SK-N-SH (cell line): ENCODE data around the gene PPP1R14C. TPM values are rescaled to one million over a fixed set of nuclear protein-coding genes. Genes with fewer than 3 reads are reported as not detected.

Source experiments
- CTCF ChIA-PET: fragments of 300-600, 350-600 bp; formaldehyde crosslinking; extraction: SDS; loops from one replicate; lab custom pipeline; 2021; lab: Yijun Ruan, JAX
- POLR2A ChIA-PET: fragments of 350-600 bp; sonication (Branson Sonifier 250); formaldehyde crosslinking; extraction: SDS; loops from one replicate; lab custom pipeline; 2020; ENCODE audit warnings: antibody characterized with exemption, inconsistent platforms; lab: Yijun Ruan, JAX
- DNase-seq: peaks from one replicate; pipeline ENCODE4 v3.0.0; 2012
- H2AFZ ChIP-seq: fragments of 200-600 bp; sonication (generic); 2 replicates; pipeline ENCODE4 v1.8.1; 2016; ENCODE audit warnings: antibody characterized with exemption, mild to moderate bottlenecking, low read depth
- H3F3A ChIP-seq: fragments of 200-600 bp; sonication (generic); replicated peaks from 2 replicates; pipeline ENCODE3; 2016; ENCODE audit warnings: antibody characterized with exemption, mild to moderate bottlenecking; ENCODE audit not compliant: insufficient read depth
- H3K27ac ChIP-seq, 2 experiments: fragments of 200-500 bp in 1 of 2; fragments of 200-600 bp in 1 of 2; sonication (Bioruptor generic) in 1 of 2; sonication (generic), shearing (Covaris generic) in 1 of 2; 2 replicates each; pipeline versions ENCODE4 v1.5.1 to v1.6.1; 2014 to 2016; ENCODE audit warnings: low read depth in 2 of 2, inconsistent platforms in 1 of 2, low read length in 1 of 2, mild to moderate bottlenecking in 1 of 2, mixed read lengths in 1 of 2
- H3K27me3 ChIP-seq: fragments of 200-600 bp; sonication (generic), shearing (Covaris generic); 2 replicates; pipeline ENCODE4 v1.6.1; 2016; ENCODE audit warnings: mixed run types; ENCODE audit not compliant: insufficient read depth
- H3K36me3 ChIP-seq, 2 experiments: fragments of 200-500 bp in 1 of 2; fragments of 200-600 bp in 1 of 2; sonication (Bioruptor generic) in 1 of 2; sonication (generic) in 1 of 2; replicated peaks in 1 of 2; 2 replicates each; pipeline versions ENCODE3 to v1.5.1; 2014 to 2016; ENCODE audit warnings: low read length in 1 of 2, mild to moderate bottlenecking in 1 of 2; ENCODE audit not compliant: insufficient read depth in 2 of 2, control insufficient read depth in 1 of 2
- H3K4me1 ChIP-seq, 2 experiments: fragments of 200-500 bp in 1 of 2; fragments of 200-600 bp in 1 of 2; sonication (Bioruptor generic) in 1 of 2; sonication (generic), shearing (Covaris generic) in 1 of 2; 2 replicates each; pipeline versions ENCODE4 v1.5.1 to v1.6.1; 2014 to 2016; ENCODE audit warnings: low read depth in 1 of 2, low read length in 1 of 2, mixed run types in 1 of 2; ENCODE audit not compliant: insufficient read depth in 2 of 2, control insufficient read depth in 1 of 2
- H3K4me2 ChIP-seq: fragments of 200-600 bp; sonication (generic), shearing (Covaris generic); 2 replicates; pipeline ENCODE4 v1.6.1; 2017; ENCODE audit warnings: mixed run types
- H3K4me3 ChIP-seq, 2 experiments: fragments of 200-500 bp in 1 of 2; fragments of 200-600 bp in 1 of 2; sonication (Bioruptor generic) in 1 of 2; sonication (generic), shearing (Covaris generic) in 1 of 2; 2 replicates each; pipeline versions ENCODE4 v1.5.1 to v1.8.1; 2014 to 2016; ENCODE audit warnings: low read depth in 2 of 2, inconsistent platforms in 1 of 2, low read length in 1 of 2, mild to moderate bottlenecking in 1 of 2, mixed read lengths in 1 of 2, moderate library complexity in 1 of 2
- H3K79me2 ChIP-seq: fragments of 200-600 bp; sonication (generic); 2 replicates; pipeline ENCODE4 v1.8.1; 2017; ENCODE audit warnings: mild to moderate bottlenecking; ENCODE audit not compliant: insufficient read depth
- H3K9ac ChIP-seq: fragments of 200-600 bp; sonication (generic); 2 replicates; pipeline ENCODE4 v1.6.1; 2017; ENCODE audit warnings: mixed run types
- H3K9me2 ChIP-seq: fragments of 200-600 bp; sonication (generic); 2 replicates; pipeline ENCODE4 v1.6.1; 2017; ENCODE audit warnings: mixed run types
- H3K9me3 ChIP-seq: fragments of 200-600 bp; sonication (generic); 2 replicates; pipeline ENCODE4 v1.6.1; 2017; ENCODE audit warnings: mixed run types, mild to moderate bottlenecking, moderate library complexity
- H4K20me1 ChIP-seq: fragments of 200-600 bp; sonication (generic); 2 replicates; pipeline ENCODE4 v1.6.1; 2017; ENCODE audit warnings: mild to moderate bottlenecking, mixed run types; ENCODE audit not compliant: insufficient read depth
- CHD2 ChIP-seq: fragments of 150-350 bp; IDR thresholded peaks from 2 replicates; pipeline ENCODE4 v1.6.1; 2018; ENCODE audit warnings: low read length; ENCODE audit not compliant: partially characterized antibody
- ELF1 ChIP-seq: IDR thresholded peaks from 2 replicates; pipeline ENCODE4 v1.4.0; 2012
- EP300 ChIP-seq, 2 experiments: IDR thresholded peaks; 2 replicates each; pipeline versions ENCODE4 v1.4.0 to v1.6.1; 2012; ENCODE audit warnings: borderline replicate concordance in 1 of 2, low read depth in 1 of 2, low read length in 1 of 2
- FOSL2 ChIP-seq: IDR thresholded peaks from 2 replicates; pipeline ENCODE4 v1.4.0; 2012; ENCODE audit warnings: low read depth, mild to moderate bottlenecking, moderate library complexity, borderline replicate concordance
- FOXJ3 ChIP-seq: sonication (generic); formaldehyde crosslinking; IDR thresholded peaks from 2 replicates; pipeline ENCODE4 v1.5.1; 2020; ENCODE audit warnings: mild to moderate bottlenecking, missing genetic modification reagents
- GABPA ChIP-seq: IDR thresholded peaks from 2 replicates; pipeline ENCODE4 v1.4.0; 2012; ENCODE audit warnings: low read depth, mild to moderate bottlenecking
- MAX ChIP-seq: IDR thresholded peaks from 2 replicates; pipeline ENCODE4 v1.4.0; 2012; ENCODE audit warnings: low read depth
- MEF2A ChIP-seq: IDR thresholded peaks from 2 replicates; pipeline ENCODE4 v1.4.0; 2012; ENCODE audit warnings: low read depth, borderline replicate concordance
- NFIC ChIP-seq: IDR thresholded peaks from 2 replicates; pipeline ENCODE4 v1.4.0; 2012; ENCODE audit warnings: borderline replicate concordance
- NRF1 ChIP-seq: IDR thresholded peaks from 2 replicates; pipeline ENCODE4 v1.6.1; 2012; ENCODE audit warnings: low read depth, mild to moderate bottlenecking, low read length
- RCOR1 ChIP-seq: fragments of 150-350 bp; IDR thresholded peaks from 2 replicates; pipeline ENCODE4 v1.6.1; 2017; ENCODE audit warnings: antibody characterized with exemption, low read length
- RFX5 ChIP-seq: IDR thresholded peaks from 2 replicates; pipeline ENCODE4 v1.6.1; 2012; ENCODE audit warnings: mild to moderate bottlenecking, improper control_type of control experiment, low read length
- RXRA ChIP-seq: IDR thresholded peaks from 2 replicates; pipeline ENCODE4 v1.4.0; 2012; ENCODE audit warnings: low read depth, mild to moderate bottlenecking, borderline replicate concordance
- SIN3A ChIP-seq: IDR thresholded peaks from 2 replicates; pipeline ENCODE4 v1.6.1; 2012; ENCODE audit warnings: low read depth, mild to moderate bottlenecking, low read length, moderate library complexity, borderline replicate concordance
- SMC3 ChIP-seq: IDR thresholded peaks from 2 replicates; pipeline ENCODE4 v1.6.1; 2012; ENCODE audit warnings: low read depth, low read length, improper control_type of control experiment
- TAF1 ChIP-seq: IDR thresholded peaks from 2 replicates; pipeline ENCODE4 v1.6.1; 2012; ENCODE audit warnings: low read depth, mild to moderate bottlenecking, low read length, moderate library complexity, borderline replicate concordance
- TEAD4 ChIP-seq: IDR thresholded peaks from 2 replicates; pipeline ENCODE4 v1.4.0; 2012; ENCODE audit warnings: mild to moderate bottlenecking, borderline replicate concordance; ENCODE audit not compliant: insufficient read depth
- USF2 ChIP-seq: fragments of 150-350 bp; IDR thresholded peaks from 2 replicates; pipeline ENCODE4 v1.6.1; 2017; ENCODE audit warnings: antibody characterized with exemption, low read length, low read depth, borderline replicate concordance
- YY1 ChIP-seq: IDR thresholded peaks from 2 replicates; pipeline ENCODE4 v1.4.0; 2012; ENCODE audit warnings: low read depth, mild to moderate bottlenecking
- WGBS: methylation state at CpG from one replicate; pipeline ENCODE4 v1.1.6; 2017; ENCODE audit warnings: low lambda C conversion rate; 5-methylcytosine and 5-hydroxymethylcytosine counted together
- polyA plus RNA-seq, 3 experiments: library from polyadenylated mRNA; depleted of rRNA; stranded (reverse); fragments of >200 nt; gene quantifications; 2 replicates each; pipeline ENCODE4 v1.2.3, GENCODE V29; 2012
- TF ChIP-seq, protein P1 (sequence below): IDR thresholded peaks from 2 replicates; pipeline ENCODE4 v1.4.0; 2012; ENCODE audit warnings: low read depth, borderline replicate concordance
- TF ChIP-seq, protein P2 (sequence below): fragments of 150-350 bp; IDR thresholded peaks from 2 replicates; pipeline ENCODE4 v1.6.1; 2016; ENCODE audit warnings: mild to moderate bottlenecking, low read depth, low read length
- TF ChIP-seq, protein P3 (sequence below): IDR thresholded peaks from 2 replicates; pipeline ENCODE4 v1.6.1; 2012; ENCODE audit warnings: mild to moderate bottlenecking, low read depth, low read length, moderate library complexity

The PPP1R14C gene
- polyA plus RNA-seq, 1 of the 3 experiments (the other 2 are of a cell fraction): not detected

- no peaks in the 10 kb centered on the region for H3K79me2 ChIP-seq
- DNase-seq: no peak
- H3K36me3 ChIP-seq: no peaks in the 10 kb centered on the region
- no peak overlapping the region for H3K4me2 ChIP-seq
- no peaks in the 10 kb centered on the region for H3K9me2 ChIP-seq
- ChIA-PET CTCF (interaction anchor here (1.3 kb wide), 1 partner anchor 9 kb away, joined by 4 read pairs; no protein-coding TSS in a partner anchor), POLR2A (no interaction called here)
- no peak for TF ChIP-seq GABPA
- no peak for TF ChIP-seq FOXJ3 (CRISPR knock-in tag)
- no peak for TF ChIP-seq TEAD4
- TF ChIP-seq, protein P1, sequence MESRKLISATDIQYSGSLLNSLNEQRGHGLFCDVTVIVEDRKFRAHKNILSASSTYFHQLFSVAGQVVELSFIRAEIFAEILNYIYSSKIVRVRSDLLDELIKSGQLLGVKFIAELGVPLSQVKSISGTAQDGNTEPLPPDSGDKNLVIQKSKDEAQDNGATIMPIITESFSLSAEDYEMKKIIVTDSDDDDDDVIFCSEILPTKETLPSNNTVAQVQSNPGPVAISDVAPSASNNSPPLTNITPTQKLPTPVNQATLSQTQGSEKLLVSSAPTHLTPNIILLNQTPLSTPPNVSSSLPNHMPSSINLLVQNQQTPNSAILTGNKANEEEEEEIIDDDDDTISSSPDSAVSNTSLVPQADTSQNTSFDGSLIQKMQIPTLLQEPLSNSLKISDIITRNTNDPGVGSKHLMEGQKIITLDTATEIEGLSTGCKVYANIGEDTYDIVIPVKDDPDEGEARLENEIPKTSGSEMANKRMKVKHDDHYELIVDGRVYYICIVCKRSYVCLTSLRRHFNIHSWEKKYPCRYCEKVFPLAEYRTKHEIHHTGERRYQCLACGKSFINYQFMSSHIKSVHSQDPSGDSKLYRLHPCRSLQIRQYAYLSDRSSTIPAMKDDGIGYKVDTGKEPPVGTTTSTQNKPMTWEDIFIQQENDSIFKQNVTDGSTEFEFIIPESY: no peak
- TF ChIP-seq RXRA: no peak
- no peak for TF ChIP-seq FOSL2
- TF ChIP-seq NRF1: no peak
- TF ChIP-seq CHD2: no peak
- TF ChIP-seq ELF1: no peak
- TF ChIP-seq NFIC: no peak
- no peak for TF ChIP-seq RFX5
- TF ChIP-seq MEF2A: no peak
- H2AFZ ChIP-seq: no peak overlapping the region
- H3K9me3 ChIP-seq: no peaks in the 10 kb centered on the region
- H3K9ac ChIP-seq: no peak overlapping the region
- H3K27ac ChIP-seq: no peak overlapping the region
- 40% methylated on average over 3 of the region's 3 CpGs for WGBS
- H3K4me3 ChIP-seq: no peak overlapping the region
- no peaks in the 10 kb centered on the region for H3F3A ChIP-seq
- H3K27me3 ChIP-seq: peaks cover 23% of the 10 kb centered on the region
- no peaks in the 10 kb centered on the region for H4K20me1 ChIP-seq
- H3K4me1 ChIP-seq: no peaks in the 10 kb centered on the region
Observed at GRCh38 chr6:150146436-150146835, 3.6 kb downstream of the PPP1R14C start.

GRCh38 chr6:150149146-150149545, 6.3 kb downstream of the PPP1R14C start:
- no peak overlapping the region for H3K4me2 ChIP-seq
- H3K27me3 ChIP-seq: peaks cover 13% of the 10 kb centered on the region
- H2AFZ ChIP-seq: no peak overlapping the region
- no peak for DNase-seq
- ChIA-PET CTCF (no interaction called here), POLR2A (no interaction called here)
- H3K9ac ChIP-seq: no peak overlapping the region
- 22% methylated on average over 6 of the region's 6 CpGs for WGBS
- no peaks in the 10 kb centered on the region for H3K9me2 ChIP-seq
- no peaks in the 10 kb centered on the region for H3F3A ChIP-seq
- no peaks in the 10 kb centered on the region for H3K9me3 ChIP-seq
- H4K20me1 ChIP-seq: no peaks in the 10 kb centered on the region
- H3K4me3 ChIP-seq: no peak overlapping the region
- no peaks in the 10 kb centered on the region for H3K79me2 ChIP-seq
- H3K4me1 ChIP-seq: no peaks in the 10 kb centered on the region
- no peaks in the 10 kb centered on the region for H3K36me3 ChIP-seq
- H3K27ac ChIP-seq: no peak overlapping the region
- TF ChIP-seq TAF1: no peak
- TF ChIP-seq SIN3A: no peak
- TF ChIP-seq, protein P2, sequence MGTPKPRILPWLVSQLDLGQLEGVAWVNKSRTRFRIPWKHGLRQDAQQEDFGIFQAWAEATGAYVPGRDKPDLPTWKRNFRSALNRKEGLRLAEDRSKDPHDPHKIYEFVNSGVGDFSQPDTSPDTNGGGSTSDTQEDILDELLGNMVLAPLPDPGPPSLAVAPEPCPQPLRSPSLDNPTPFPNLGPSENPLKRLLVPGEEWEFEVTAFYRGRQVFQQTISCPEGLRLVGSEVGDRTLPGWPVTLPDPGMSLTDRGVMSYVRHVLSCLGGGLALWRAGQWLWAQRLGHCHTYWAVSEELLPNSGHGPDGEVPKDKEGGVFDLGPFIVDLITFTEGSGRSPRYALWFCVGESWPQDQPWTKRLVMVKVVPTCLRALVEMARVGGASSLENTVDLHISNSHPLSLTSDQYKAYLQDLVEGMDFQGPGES: no peak
- TF ChIP-seq NFIC: no peak
- no peak for TF ChIP-seq GABPA
- no peak for TF ChIP-seq RCOR1
- no peak for TF ChIP-seq YY1
- TF ChIP-seq SMC3: no peak
- no peak for TF ChIP-seq TEAD4
- no peak for TF ChIP-seq MAX
- no peak for TF ChIP-seq USF2
- no peak for TF ChIP-seq CHD2
- no peak for TF ChIP-seq EP300 (IDR thresholded peaks at IDR 0.05; ENCODE audit: borderline replicate concordance in 1 of 2, low read depth in 1 of 2, low read length in 1 of 2)
- TF ChIP-seq, protein P3, sequence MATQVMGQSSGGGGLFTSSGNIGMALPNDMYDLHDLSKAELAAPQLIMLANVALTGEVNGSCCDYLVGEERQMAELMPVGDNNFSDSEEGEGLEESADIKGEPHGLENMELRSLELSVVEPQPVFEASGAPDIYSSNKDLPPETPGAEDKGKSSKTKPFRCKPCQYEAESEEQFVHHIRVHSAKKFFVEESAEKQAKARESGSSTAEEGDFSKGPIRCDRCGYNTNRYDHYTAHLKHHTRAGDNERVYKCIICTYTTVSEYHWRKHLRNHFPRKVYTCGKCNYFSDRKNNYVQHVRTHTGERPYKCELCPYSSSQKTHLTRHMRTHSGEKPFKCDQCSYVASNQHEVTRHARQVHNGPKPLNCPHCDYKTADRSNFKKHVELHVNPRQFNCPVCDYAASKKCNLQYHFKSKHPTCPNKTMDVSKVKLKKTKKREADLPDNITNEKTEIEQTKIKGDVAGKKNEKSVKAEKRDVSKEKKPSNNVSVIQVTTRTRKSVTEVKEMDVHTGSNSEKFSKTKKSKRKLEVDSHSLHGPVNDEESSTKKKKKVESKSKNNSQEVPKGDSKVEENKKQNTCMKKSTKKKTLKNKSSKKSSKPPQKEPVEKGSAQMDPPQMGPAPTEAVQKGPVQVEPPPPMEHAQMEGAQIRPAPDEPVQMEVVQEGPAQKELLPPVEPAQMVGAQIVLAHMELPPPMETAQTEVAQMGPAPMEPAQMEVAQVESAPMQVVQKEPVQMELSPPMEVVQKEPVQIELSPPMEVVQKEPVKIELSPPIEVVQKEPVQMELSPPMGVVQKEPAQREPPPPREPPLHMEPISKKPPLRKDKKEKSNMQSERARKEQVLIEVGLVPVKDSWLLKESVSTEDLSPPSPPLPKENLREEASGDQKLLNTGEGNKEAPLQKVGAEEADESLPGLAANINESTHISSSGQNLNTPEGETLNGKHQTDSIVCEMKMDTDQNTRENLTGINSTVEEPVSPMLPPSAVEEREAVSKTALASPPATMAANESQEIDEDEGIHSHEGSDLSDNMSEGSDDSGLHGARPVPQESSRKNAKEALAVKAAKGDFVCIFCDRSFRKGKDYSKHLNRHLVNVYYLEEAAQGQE: no peak
